Measurements from ENCODE around the gene SRGAP2C. TPM values are rescaled to one million over a fixed set of nuclear protein-coding genes. Genes with fewer than 3 reads are reported as not detected.
"Not testable (repeated sequence)": the region's sequence is repeated elsewhere in the genome, so short reads cannot be mapped to it uniquely, and the experiment has no call there.

The SRGAP2C gene
- total RNA-seq, 4 donors from 2014 or later, result 38.6 to 60.9 (median 40.4) TPM

- not testable (repeated sequence) for H3K27ac ChIP-seq; H3K9me3 ChIP-seq; H3K36me3 ChIP-seq; H3K4me3 ChIP-seq; DNase-seq (ENCODE audit: low spot score in 2 of 2); H3K27me3 ChIP-seq; H3K4me1 ChIP-seq
- no CpG with 5 or more reads among the region's 1 CpG for WGBS
Observed at GRCh38 chr1:121263789-121264244, 79.0 kb downstream of the SRGAP2C start.

DNA sequence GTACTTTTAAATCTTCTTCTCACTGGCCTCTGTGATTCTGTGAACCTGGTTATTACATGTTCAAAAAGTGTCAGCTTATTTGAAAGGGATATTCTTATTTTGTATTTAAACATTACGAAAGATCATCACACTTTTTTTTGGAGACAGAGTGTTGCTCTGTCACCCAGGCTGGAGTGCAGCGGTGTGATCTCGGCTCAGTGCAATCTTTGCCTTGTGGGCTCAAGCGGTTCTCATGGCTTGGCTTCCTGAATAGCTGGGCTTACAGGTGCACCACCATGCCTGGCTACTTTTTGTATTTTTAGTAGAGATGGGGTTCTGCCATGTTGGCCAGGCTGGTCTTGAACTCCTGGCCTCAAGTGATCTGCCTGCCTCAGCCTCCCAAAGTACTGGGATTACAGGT, 82.3 kb downstream of the SRGAP2C start:
- not testable (repeated sequence) for H3K4me3 ChIP-seq; H3K27me3 ChIP-seq; H3K27ac ChIP-seq; H3K9me3 ChIP-seq; H3K4me1 ChIP-seq; DNase-seq (ENCODE audit: low spot score in 2 of 2); H3K36me3 ChIP-seq
- no CpG with 5 or more reads among the region's 4 CpGs for WGBS

GRCh38 chr1:121269309-121269708, 84.5 kb downstream of the SRGAP2C start:
- H3K27me3 ChIP-seq; H3K4me3 ChIP-seq; H3K9me3 ChIP-seq; H3K4me1 ChIP-seq; DNase-seq (ENCODE audit: low spot score in 2 of 2); H3K36me3 ChIP-seq; H3K27ac ChIP-seq: not testable (repeated sequence)
- no CpG with 5 or more reads among the region's 1 CpG for WGBS

DNA sequence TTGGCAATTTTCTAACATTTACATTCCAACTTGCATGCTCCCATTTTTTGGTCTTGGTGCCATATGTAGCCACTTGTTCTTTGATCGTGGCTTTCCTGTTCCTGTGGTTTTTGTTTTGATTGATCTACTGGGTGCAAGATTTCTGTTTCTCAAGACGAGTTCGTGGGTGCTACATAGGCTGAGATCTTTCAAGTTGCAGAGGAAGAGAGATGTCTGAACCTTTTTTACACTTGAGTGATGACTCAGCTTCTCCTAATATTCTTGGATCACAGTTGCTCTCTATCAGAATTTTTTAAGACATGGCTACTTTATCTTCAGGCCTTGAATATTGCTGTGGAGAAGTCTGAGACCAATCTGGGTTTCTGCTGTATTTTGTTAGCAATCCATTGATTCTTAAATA, 85.2 kb downstream of the SRGAP2C start:
- WGBS, result no CpG with 5 or more reads among the region's 3 CpGs
- not testable (repeated sequence) for H3K36me3 ChIP-seq

GRCh38 chr1:121271143-121271715, 86.5 kb downstream of the SRGAP2C start:
- not testable (repeated sequence) for H3K9me3 ChIP-seq; H3K4me3 ChIP-seq; H3K36me3 ChIP-seq; H3K4me1 ChIP-seq; H3K27ac ChIP-seq; H3K27me3 ChIP-seq; DNase-seq (ENCODE audit: low spot score in 2 of 2)
- 100% methylated on average over 2 of the region's 4 CpGs for WGBS

More for the DNA sequence above, 85.2 kb downstream of the SRGAP2C start:
- DNase-seq (ENCODE audit: low spot score in 2 of 2); H3K9me3 ChIP-seq; H3K4me3 ChIP-seq; H3K4me1 ChIP-seq; H3K27ac ChIP-seq; H3K27me3 ChIP-seq: not testable (repeated sequence)

- not testable (repeated sequence) for H3K9me3 ChIP-seq; H3K36me3 ChIP-seq; H3K27ac ChIP-seq; H3K4me3 ChIP-seq; DNase-seq (ENCODE audit: low spot score in 2 of 2); H3K4me1 ChIP-seq; H3K27me3 ChIP-seq
- 61% methylated on average over 2 of the region's 2 CpGs for WGBS
Observed at GRCh38 chr1:121275435-121275834, 90.7 kb downstream of the SRGAP2C start.

GRCh38 chr1:121278202-121278601, 93.4 kb downstream of the SRGAP2C start:
- not testable (repeated sequence) for DNase-seq (ENCODE audit: low spot score in 2 of 2); H3K9me3 ChIP-seq; H3K4me1 ChIP-seq; H3K27me3 ChIP-seq; H3K4me3 ChIP-seq; H3K36me3 ChIP-seq; H3K27ac ChIP-seq
- no CpG with 5 or more reads among the region's 3 CpGs for WGBS

DNA sequence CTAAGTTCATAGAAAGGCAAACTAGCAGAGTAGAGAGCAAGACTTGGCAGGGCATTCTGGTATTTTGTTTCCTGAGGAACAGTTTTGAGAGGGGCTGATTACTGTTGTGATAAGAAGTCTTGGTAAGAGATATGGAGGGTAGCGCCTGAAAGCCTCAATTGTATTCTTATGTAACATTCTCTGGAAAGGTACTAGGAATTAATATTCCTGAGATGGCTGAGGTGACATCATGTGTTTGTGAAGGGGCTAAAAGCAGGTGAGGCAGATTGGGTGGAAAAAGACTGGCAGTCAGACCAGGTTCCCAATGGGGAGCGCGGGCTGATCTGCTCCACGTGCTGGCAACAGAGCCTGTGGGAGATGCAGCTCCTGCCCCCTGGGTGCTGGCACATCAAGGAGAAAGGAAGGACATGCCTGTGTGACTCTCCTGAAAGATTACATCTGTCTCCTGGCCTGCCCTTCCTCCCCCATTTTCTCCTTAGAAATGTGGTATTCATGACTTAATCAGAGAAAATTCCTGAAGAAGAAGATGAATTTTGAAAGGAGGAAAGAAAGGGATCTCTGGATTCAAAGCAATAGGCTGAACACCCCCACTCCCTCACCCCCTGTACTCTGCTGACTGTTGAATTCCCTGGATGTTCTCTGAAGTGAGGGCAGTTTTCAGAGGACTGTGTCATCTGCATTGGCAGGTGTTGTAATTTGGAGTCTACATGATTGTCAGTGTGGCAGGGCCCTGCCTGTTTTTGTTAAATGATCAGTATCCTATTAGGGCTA, 94.2 kb downstream of the SRGAP2C start:
- not testable (repeated sequence) for DNase-seq (ENCODE audit: low spot score in 2 of 2); H3K27ac ChIP-seq; H3K36me3 ChIP-seq; H3K4me1 ChIP-seq; H3K4me3 ChIP-seq; H3K9me3 ChIP-seq; H3K27me3 ChIP-seq
- WGBS, result 68% methylated on average over 3 of the region's 4 CpGs

DNA sequence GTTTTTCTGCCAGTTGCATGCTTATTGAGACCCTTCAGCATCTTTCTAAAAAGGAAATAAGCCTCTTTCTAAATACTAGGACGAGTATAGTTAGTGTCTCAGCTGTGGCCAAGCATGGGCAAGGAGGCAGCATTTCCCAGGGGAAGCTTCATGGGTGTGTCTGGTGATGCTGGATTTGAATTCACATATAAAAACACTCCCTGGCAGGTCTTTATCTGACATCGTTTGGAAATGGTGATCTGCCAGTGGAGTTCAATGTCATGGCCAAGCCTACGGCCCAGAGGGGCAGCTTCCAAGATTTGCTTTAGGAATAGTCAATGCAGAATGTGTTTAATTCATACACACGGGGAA, 94.7 kb downstream of the SRGAP2C start:
- not testable (repeated sequence) for H3K27me3 ChIP-seq; H3K36me3 ChIP-seq; H3K4me3 ChIP-seq; DNase-seq (ENCODE audit: low spot score in 2 of 2); H3K4me1 ChIP-seq; H3K9me3 ChIP-seq; H3K27ac ChIP-seq
- WGBS, result no CpG with 5 or more reads among the region's 4 CpGs

GRCh38 chr1:121280699-121281317, 96.0 kb downstream of the SRGAP2C start:
- 80% methylated on average over 2 of the region's 5 CpGs for WGBS

GRCh38 chr1:121281480-121281879, 96.7 kb downstream of the SRGAP2C start:
- not testable (repeated sequence) for H3K4me1 ChIP-seq; H3K27me3 ChIP-seq; DNase-seq (ENCODE audit: low spot score in 2 of 2); H3K27ac ChIP-seq; H3K9me3 ChIP-seq; H3K36me3 ChIP-seq; H3K4me3 ChIP-seq
- WGBS, result no CpG with 5 or more reads among the region's 2 CpGs

More at GRCh38 chr1:121280699-121281317, 96.0 kb downstream of the SRGAP2C start:
- not testable (repeated sequence) for H3K27ac ChIP-seq; H3K36me3 ChIP-seq; H3K4me1 ChIP-seq; H3K9me3 ChIP-seq; H3K4me3 ChIP-seq; H3K27me3 ChIP-seq; DNase-seq (ENCODE audit: low spot score in 2 of 2)

DNA sequence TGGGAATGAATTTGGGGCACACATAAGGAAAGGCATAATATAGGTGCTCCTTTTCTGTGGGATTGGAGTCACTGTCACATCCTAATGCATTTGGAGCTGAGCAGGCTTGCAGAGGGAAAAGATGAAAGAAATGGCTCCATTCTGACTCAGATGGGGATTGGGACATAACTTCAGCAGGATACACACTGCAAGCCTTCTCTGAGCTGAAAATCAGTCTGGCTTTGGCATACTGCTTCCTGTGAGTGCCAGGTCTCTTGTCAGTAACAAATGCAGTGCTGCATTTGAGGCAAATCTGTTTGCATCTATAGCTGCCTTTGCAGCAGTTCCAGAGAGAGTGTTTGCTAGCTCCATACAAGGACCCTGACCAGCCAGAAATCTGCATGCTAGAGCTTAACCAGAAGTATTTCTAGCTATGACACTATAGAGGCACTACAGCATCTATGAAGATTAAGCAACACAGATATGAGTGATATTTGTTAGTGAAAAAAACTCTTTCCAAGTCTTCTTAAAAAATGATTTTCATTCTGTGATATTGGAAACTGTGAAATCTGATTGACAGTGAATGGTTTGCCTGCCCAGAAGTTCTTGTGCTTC, 98.9 kb downstream of the SRGAP2C start:
- H3K4me3 ChIP-seq; DNase-seq (ENCODE audit: low spot score in 2 of 2); H3K27ac ChIP-seq; H3K27me3 ChIP-seq; H3K4me1 ChIP-seq; H3K36me3 ChIP-seq; H3K9me3 ChIP-seq: not testable (repeated sequence)

GRCh38 chr1:121292590-121292989, 107.8 kb downstream of the SRGAP2C start:
- 33% methylated on average over 1 of the region's 2 CpGs for WGBS
- H3K9me3 ChIP-seq; H3K27me3 ChIP-seq; DNase-seq (ENCODE audit: low spot score in 2 of 2); H3K4me1 ChIP-seq; H3K4me3 ChIP-seq; H3K27ac ChIP-seq; H3K36me3 ChIP-seq: not testable (repeated sequence)
